SK-N-SH treated with all-trans-retinoic acid at 6 μM for 48 hours (cell line): ENCODE measurements around the gene GPX3.

Experiments used
- ATAC-seq: fragments of 200-7000 bp; cut with Tn5 transposase; 3 replicates; pipeline ENCODE4 v1.9.1; 2020; ENCODE audit warnings: mild to moderate bottlenecking, moderate library complexity
- ARNTL ChIP-seq: fragments of 450-650 bp; formaldehyde crosslinking; IDR thresholded peaks from 2 replicates; pipeline ENCODE4 v1.5.0; 2020; ENCODE audit warnings: low read depth, mild to moderate bottlenecking, moderate library complexity, borderline replicate concordance
- BACH2 ChIP-seq: fragments of 250-450 bp; sonication (Bioruptor Pico); IDR thresholded peaks from 2 replicates; pipeline ENCODE4 v1.9.0; 2021; ENCODE audit warnings: mild to moderate bottlenecking, borderline replicate concordance
- CSDC2 ChIP-seq: fragments of 250-450 bp; sonication (Bioruptor Pico); IDR thresholded peaks from 2 replicates; pipeline ENCODE4 v1.5.0; 2020; ENCODE audit warnings: mild to moderate bottlenecking, moderate library complexity
- ESRRG ChIP-seq: fragments of 250-450 bp; sonication (Bioruptor Pico); IDR thresholded peaks from 2 replicates; pipeline ENCODE4 v1.6.1; 2021; ENCODE audit warnings: mild to moderate bottlenecking
- GLIS3 ChIP-seq: fragments of 250-450 bp; sonication (Bioruptor Pico); IDR thresholded peaks from 2 replicates; pipeline ENCODE4 v1.5.0; 2020; ENCODE audit warnings: mild to moderate bottlenecking, moderate library complexity
- ISL1 ChIP-seq: fragments of 250-450 bp; sonication (Bioruptor Pico); IDR thresholded peaks from 2 replicates; pipeline ENCODE4 v2.1.2; 2022; ENCODE audit warnings: mild to moderate bottlenecking, moderate library complexity
- OSR1 ChIP-seq: fragments of 250-450 bp; sonication (Bioruptor Pico); IDR thresholded peaks from 2 replicates; pipeline ENCODE4 v1.8.0; 2022; ENCODE audit warnings: moderate library complexity, mild to moderate bottlenecking, inconsistent platforms
- PPARA ChIP-seq: fragments of 250-450 bp; sonication (Bioruptor Pico); IDR thresholded peaks from 2 replicates; pipeline ENCODE4 v1.5.0; 2020; ENCODE audit warnings: mild to moderate bottlenecking, borderline replicate concordance
- RARB ChIP-seq: fragments of 250-450 bp; sonication (Bioruptor Pico); IDR thresholded peaks from 2 replicates; pipeline ENCODE4 v1.8.0; 2021; ENCODE audit warnings: mild to moderate bottlenecking, moderate library complexity
- SNAI2 ChIP-seq: fragments of 250-450 bp; sonication (Bioruptor Pico); IDR thresholded peaks from 2 replicates; pipeline ENCODE4 v1.5.0; 2020; ENCODE audit warnings: mild to moderate bottlenecking, moderate library complexity
- TCF4 ChIP-seq: fragments of 250-450 bp; sonication (Bioruptor Pico); IDR thresholded peaks from 2 replicates; pipeline ENCODE4 v1.8.0; 2021; ENCODE audit warnings: mild to moderate bottlenecking, moderate library complexity, borderline replicate concordance
- TOX ChIP-seq: fragments of 250-450 bp; sonication (Bioruptor Pico); IDR thresholded peaks from 2 replicates; pipeline ENCODE4 v1.8.0; 2021; ENCODE audit warnings: mild to moderate bottlenecking, moderate library complexity, borderline replicate concordance
- ZFP3 ChIP-seq: fragments of 250-450 bp; sonication (Bioruptor Pico); IDR thresholded peaks from 2 replicates; pipeline ENCODE4 v1.5.0; 2020; ENCODE audit warnings: mild to moderate bottlenecking, moderate library complexity
- ZFP30 ChIP-seq: fragments of 450-650 bp; formaldehyde crosslinking; IDR thresholded peaks from 2 replicates; pipeline ENCODE4 v1.5.0; 2022; ENCODE audit warnings: mild to moderate bottlenecking, moderate library complexity
- ZNF70 ChIP-seq: fragments of 450-650 bp; formaldehyde crosslinking; IDR thresholded peaks from 2 replicates; pipeline ENCODE4 v1.5.0; 2020; ENCODE audit warnings: mild to moderate bottlenecking, moderate library complexity
- TF ChIP-seq, protein P1 (sequence below): fragments of 250-450 bp; sonication (Bioruptor Pico); IDR thresholded peaks from 2 replicates; pipeline ENCODE4 v1.8.0; 2020; ENCODE audit warnings: mild to moderate bottlenecking, moderate library complexity, borderline replicate concordance
- TF ChIP-seq, protein P2 (sequence below): fragments of 250-450 bp; sonication (Bioruptor Pico); IDR thresholded peaks from 2 replicates; pipeline ENCODE4 v1.5.1; 2020; ENCODE audit warnings: low read depth, mild to moderate bottlenecking, moderate library complexity
- TF ChIP-seq, protein P3 (sequence below): fragments of 250-450 bp; sonication (Bioruptor Pico); IDR thresholded peaks from 2 replicates; pipeline ENCODE4 v1.5.1; 2021; ENCODE audit warnings: mild to moderate bottlenecking, moderate library complexity
- TF ChIP-seq, protein P4 (sequence below): fragments of 250-450 bp; sonication (Bioruptor Pico); IDR thresholded peaks from 2 replicates; pipeline ENCODE4 v1.8.0; 2021; ENCODE audit warnings: low read depth, mild to moderate bottlenecking, moderate library complexity, borderline replicate concordance

Gene GPX3

DNA sequence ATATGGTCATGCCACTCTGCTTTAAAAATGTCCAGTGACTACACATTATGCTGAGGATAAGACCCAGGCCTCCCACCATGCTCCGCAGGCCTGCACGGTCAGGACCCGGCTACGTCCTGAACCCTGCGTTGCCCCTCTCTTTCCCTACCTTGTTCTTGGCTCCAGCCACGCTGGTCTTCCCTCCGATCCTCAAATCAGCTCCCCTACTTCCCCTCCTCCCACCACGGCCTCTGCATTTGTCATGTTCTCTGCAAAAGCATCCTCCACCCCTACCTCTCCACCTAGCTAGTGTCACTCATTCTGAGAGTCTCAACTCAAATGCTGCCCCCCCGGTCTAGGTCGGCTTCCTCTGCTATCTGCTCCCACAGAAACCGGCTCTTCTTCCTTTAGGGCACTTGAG lies 11.2 kb downstream of the GPX3 start:
- no peak for ATAC-seq
- TF ChIP-seq, protein P1, sequence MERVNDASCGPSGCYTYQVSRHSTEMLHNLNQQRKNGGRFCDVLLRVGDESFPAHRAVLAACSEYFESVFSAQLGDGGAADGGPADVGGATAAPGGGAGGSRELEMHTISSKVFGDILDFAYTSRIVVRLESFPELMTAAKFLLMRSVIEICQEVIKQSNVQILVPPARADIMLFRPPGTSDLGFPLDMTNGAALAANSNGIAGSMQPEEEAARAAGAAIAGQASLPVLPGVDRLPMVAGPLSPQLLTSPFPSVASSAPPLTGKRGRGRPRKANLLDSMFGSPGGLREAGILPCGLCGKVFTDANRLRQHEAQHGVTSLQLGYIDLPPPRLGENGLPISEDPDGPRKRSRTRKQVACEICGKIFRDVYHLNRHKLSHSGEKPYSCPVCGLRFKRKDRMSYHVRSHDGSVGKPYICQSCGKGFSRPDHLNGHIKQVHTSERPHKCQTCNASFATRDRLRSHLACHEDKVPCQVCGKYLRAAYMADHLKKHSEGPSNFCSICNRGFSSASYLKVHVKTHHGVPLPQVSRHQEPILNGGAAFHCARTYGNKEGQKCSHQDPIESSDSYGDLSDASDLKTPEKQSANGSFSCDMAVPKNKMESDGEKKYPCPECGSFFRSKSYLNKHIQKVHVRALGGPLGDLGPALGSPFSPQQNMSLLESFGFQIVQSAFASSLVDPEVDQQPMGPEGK (CRISPR knock-in tag): no peak
- no peak for TF ChIP-seq CSDC2 (CRISPR knock-in tag)
- TF ChIP-seq GLIS3 (CRISPR knock-in tag): no peak
- TF ChIP-seq TCF4 (CRISPR knock-in tag): no peak
- no peak for TF ChIP-seq ZFP3 (CRISPR knock-in tag)
- TF ChIP-seq, protein P2, sequence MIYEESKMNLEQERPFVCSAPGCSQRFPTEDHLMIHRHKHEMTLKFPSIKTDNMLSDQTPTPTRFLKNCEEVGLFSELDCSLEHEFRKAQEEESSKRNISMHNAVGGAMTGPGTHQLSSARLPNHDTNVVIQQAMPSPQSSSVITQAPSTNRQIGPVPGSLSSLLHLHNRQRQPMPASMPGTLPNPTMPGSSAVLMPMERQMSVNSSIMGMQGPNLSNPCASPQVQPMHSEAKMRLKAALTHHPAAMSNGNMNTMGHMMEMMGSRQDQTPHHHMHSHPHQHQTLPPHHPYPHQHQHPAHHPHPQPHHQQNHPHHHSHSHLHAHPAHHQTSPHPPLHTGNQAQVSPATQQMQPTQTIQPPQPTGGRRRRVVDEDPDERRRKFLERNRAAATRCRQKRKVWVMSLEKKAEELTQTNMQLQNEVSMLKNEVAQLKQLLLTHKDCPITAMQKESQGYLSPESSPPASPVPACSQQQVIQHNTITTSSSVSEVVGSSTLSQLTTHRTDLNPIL: no peak
- TF ChIP-seq PPARA: no peak
- TF ChIP-seq OSR1 (CRISPR knock-in tag): no peak
- TF ChIP-seq, protein P3, sequence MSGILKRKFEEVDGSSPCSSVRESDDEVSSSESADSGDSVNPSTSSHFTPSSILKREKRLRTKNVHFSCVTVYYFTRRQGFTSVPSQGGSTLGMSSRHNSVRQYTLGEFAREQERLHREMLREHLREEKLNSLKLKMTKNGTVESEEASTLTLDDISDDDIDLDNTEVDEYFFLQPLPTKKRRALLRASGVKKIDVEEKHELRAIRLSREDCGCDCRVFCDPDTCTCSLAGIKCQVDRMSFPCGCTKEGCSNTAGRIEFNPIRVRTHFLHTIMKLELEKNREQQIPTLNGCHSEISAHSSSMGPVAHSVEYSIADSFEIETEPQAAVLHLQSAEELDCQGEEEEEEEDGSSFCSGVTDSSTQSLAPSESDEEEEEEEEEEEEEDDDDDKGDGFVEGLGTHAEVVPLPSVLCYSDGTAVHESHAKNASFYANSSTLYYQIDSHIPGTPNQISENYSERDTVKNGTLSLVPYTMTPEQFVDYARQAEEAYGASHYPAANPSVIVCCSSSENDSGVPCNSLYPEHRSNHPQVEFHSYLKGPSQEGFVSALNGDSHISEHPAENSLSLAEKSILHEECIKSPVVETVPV (CRISPR knock-in tag): no peak
- TF ChIP-seq ARNTL (CRISPR knock-in tag): no peak
- TF ChIP-seq ZNF70 (CRISPR knock-in tag): no peak
- TF ChIP-seq, protein P4, sequence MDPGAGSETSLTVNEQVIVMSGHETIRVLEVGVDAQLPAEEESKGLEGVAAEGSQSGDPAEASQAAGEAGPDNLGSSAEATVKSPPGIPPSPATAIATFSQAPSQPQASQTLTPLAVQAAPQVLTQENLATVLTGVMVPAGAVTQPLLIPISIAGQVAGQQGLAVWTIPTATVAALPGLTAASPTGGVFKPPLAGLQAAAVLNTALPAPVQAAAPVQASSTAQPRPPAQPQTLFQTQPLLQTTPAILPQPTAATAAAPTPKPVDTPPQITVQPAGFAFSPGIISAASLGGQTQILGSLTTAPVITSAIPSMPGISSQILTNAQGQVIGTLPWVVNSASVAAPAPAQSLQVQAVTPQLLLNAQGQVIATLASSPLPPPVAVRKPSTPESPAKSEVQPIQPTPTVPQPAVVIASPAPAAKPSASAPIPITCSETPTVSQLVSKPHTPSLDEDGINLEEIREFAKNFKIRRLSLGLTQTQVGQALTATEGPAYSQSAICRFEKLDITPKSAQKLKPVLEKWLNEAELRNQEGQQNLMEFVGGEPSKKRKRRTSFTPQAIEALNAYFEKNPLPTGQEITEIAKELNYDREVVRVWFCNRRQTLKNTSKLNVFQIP: no peak
- TF ChIP-seq ZFP30 (CRISPR knock-in tag): no peak
- no peak for TF ChIP-seq ESRRG (CRISPR knock-in tag)
- no peak for TF ChIP-seq TOX (CRISPR knock-in tag)
- no peak for TF ChIP-seq RARB (CRISPR knock-in tag)

DNA sequence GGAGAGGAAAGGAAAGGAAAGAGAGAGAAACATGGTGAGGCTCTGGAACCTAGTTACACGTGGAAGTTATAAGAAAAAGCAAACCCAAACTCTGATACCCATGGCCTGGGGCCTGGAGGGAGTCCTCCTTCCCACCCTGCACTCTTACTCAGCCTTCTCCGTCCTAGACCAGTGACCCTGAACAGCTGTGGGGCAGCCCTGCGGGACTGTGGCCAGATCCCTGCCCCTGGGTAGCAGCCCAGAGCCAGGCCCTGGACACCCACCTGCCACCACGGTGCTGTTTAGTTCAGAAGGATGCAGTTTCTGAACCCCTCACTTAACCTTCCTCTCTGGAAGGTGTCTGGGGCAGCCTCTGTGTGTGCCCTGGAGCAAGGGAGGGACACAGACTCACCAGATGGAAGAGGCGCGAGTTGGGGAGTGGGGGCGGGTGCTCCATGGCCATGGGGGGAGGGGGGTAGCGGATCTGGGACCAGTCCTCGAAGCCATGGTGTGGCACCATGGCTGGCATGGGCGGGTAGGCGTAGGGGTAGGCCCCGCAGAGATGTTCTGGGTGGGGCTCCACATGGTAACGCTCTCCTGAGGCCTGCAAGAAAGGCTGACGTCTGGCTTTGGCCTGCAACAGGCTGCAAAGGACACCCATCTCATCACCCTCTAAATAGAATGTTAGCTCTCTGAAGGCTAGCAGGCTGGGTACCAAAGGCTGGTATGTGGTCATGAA lies 13.0 kb downstream of the GPX3 start:
- no peak for ATAC-seq
- TF ChIP-seq ISL1 (CRISPR knock-in tag) (no peak), ZFP3 (CRISPR knock-in tag) (no peak), GLIS3 (CRISPR knock-in tag) (no peak), OSR1 (CRISPR knock-in tag) (no peak), PPARA (no peak), TCF4 (CRISPR knock-in tag) (no peak), BACH2 (CRISPR knock-in tag) (no peak)
- TF ChIP-seq, protein P1 (CRISPR knock-in tag): no peak

DNA sequence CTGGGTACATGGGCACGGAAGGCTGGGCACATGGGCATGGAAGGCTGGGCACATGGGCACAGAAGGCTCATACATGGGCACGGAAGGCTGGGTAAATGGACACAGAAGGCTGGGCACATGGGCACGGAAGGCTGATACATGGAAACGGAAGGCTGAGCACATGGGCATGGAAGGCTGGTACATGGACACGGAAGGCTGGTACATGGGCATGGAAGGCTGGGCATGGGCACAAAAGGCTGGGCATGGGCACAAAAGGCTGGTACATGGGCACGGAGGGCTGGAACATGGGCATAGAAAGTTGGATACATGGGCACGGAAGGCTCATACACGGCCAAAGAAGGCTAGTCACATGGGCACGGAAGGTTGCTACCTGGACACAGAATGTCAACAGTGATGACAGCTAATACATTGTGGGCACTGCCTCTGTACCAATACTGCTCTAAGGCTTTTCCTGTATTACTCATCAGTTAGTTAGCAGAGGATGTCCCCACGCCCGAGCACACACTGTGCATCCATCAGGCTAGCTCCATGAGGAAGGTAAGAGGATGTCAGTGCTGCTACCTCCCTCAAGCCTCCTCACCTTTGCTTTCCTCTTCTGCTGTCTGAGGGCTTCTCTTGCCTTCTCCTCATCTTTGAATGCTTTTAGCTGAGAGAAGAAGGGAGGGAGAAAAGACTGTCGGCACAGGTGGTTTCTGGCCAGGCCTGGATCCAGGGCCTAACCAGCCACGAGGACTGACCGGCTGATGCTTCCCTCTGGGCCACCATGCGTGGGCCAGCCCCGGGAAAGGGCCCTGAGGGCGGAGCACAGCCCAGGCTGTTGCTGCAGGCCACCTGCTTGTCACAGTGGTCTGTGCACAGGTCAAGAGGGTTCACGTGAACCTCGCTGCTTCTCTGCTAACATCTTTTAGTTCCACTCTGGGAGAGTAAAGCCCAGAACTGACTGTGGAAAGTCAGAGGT lies 14.3 kb downstream of the GPX3 start:
- TF ChIP-seq, protein P2: no peak
- TF ChIP-seq TCF4 (CRISPR knock-in tag): no peak
- TF ChIP-seq SNAI2 (CRISPR knock-in tag): no peak
- TF ChIP-seq, protein P4: no peak
- TF ChIP-seq ZNF70 (CRISPR knock-in tag): no peak
- TF ChIP-seq GLIS3 (CRISPR knock-in tag): no peak
- no peak for TF ChIP-seq ISL1 (CRISPR knock-in tag)
- ATAC-seq: no peak
